GM10266 (cell line): ENCODE data around the gene TMEM139.

Source experiments
- DNase-seq: peaks from one replicate; pipeline ENCODE4 v3.0.0; 2012; ENCODE audit errors: extremely low spot score
- CTCF ChIP-seq: IDR thresholded peaks from 2 replicates; pipeline ENCODE4 v1.5.1; 2012; ENCODE audit warnings: mild to moderate bottlenecking, low read depth; ENCODE audit not compliant: control insufficient read depth, insufficient read depth; ENCODE audit errors: missing control alignments

TMEM139 gene

GRCh38 chr7:143334244-143334643 lies 49.5 kb downstream of the TMEM139 start:
- no peak for TF ChIP-seq CTCF
- DNase-seq: no peak

- no peak for TF ChIP-seq CTCF
- DNase-seq: no peak
Observed at GRCh38 chr7:143337216-143337615, 52.5 kb downstream of the TMEM139 start.
